Measurements from ENCODE around the gene MISP3.

DNA sequence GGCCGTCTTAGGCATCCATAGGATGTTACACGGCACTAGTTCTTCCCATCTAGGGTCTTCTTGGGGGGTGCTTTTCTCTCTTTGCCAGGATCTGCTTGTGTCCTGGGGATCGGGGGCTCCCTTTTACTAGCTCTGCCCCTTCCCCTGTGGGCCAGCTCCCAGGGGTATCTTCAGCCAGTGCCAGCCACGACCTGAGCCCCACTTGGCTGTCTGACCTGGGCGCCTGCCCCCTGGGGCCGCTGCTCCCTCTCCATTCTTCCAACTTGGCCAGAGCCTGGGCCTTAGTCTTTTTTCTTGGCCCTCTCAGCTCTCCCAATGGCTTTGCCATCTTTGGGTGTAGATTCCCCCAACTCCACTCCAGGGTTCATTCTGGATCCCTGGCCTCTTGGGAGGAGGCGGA lies 41.9 kb downstream of the MISP3 start:
- TF ChIP-seq YY1 (IDR thresholded peaks at IDR 0.05; ENCODE audit: insufficient read depth, insufficient read length) (no peak), ZNF274 (IDR thresholded peaks at IDR 0.05; ENCODE audit: low read depth, low read length) (no peak)

Data from NT2/D1 (cell line).